Rectal smooth muscle tissue (tissue), 1 donor: ENCODE measurements around the gene ZBTB20.
"Not testable (repeated sequence)": the region's sequence is repeated elsewhere in the genome, so short reads cannot be mapped to it uniquely, and the experiment has no call there.

Experiments used
- H3K27ac ChIP-seq: one replicate; pipeline ENCODE4 v1.7.0; 2013; ENCODE audit warnings: low read depth, low read length, inconsistent platforms
- H3K27me3 ChIP-seq: one replicate; pipeline ENCODE4 v1.7.0; 2013; ENCODE audit warnings: low read length; ENCODE audit not compliant: control insufficient read depth, insufficient read depth
- H3K36me3 ChIP-seq: one replicate; pipeline ENCODE4 v1.7.0; 2013; ENCODE audit warnings: low read length; ENCODE audit not compliant: control insufficient read depth, insufficient read depth
- H3K4me1 ChIP-seq: one replicate; pipeline ENCODE4 v1.7.0; 2013; ENCODE audit warnings: low read length; ENCODE audit not compliant: control insufficient read depth, insufficient read depth
- H3K4me3 ChIP-seq: one replicate; pipeline ENCODE4 v1.7.0; 2013; ENCODE audit warnings: low read length
- H3K9ac ChIP-seq: one replicate; pipeline ENCODE4 v1.7.0; 2013; ENCODE audit warnings: low read length

ZBTB20 gene

DNA sequence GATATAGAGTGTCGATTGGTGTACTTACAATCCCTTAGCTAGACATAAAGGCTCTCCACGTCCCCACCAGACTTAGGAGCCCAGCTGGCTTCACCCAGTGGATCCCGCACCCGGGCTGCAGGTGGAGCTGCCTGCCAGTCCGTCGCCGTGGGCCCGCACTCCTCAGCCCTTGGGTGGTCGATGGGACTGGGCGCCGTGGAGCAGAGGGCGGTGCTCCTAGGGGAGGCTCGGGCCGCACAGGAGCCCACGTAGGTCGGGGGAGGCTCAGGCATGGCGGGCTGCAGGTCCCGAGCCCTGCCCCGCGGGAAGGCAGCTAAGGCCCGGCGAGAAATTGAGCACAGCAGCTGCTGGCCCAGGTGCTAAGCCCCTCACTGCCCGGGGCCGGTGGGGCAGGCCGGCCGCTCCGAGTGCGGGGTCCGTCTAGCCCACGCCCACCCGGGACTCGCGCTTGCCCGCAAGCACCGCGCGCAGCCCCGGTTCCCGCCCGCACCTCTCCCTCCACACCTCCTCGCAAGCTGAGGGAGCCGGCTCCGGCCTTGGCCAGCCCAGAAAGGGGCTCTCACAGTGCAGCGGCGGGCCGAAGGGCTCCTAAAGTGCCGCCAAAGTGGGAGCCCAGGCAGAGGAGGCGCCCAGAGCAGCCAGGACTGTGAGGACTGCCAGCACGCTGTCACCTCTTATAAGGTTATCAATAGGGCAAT, 334.4 kb downstream of the ZBTB20 start:
- not testable (repeated sequence) for H3K27ac ChIP-seq, H3K9ac ChIP-seq, H3K4me3 ChIP-seq, H3K27me3 ChIP-seq, H3K36me3 ChIP-seq, H3K4me1 ChIP-seq

DNA sequence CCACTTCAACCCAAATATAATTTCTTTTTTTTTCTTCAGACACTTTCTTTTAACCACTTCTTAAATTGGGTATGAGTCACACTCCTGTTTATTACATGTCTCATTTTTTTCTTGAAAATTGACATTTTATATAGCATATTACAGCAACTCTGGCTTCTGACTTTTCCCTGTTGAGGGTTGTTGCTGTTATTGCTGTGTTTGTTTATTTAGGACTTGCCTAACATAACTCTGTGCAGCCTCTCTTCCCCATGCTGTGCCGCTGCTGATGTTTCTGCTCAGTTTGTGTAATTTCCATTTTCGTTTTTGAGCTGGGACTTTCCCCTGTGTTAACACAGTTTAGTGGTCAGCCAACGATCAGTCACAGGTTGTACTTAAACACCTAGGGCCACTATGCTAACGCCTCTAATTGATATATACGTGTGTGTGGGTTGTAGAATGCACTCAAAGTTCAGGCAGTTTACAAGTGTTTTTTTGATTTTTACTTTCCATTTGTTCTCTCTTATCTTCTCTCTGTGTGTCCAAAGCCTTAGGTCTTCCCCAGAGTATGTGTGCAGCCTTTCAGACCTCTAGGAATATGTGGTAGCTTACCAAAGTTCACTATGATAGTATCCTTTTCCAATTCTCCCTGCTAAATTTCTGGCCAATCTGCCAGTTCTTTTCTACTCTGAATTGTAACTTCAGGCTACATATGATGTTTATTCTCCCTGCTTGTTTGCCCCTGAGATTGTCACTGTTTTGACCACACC, 337.2 kb downstream of the ZBTB20 start:
- Histone ChIP-seq H3K9ac (no peak overlapping the region), H3K36me3 (no peaks in the 10 kb centered on the region), H3K4me1 (no peaks in the 10 kb centered on the region), H3K27ac (no peak overlapping the region), H3K4me3 (no peak overlapping the region), H3K27me3 (no peaks in the 10 kb centered on the region)

DNA sequence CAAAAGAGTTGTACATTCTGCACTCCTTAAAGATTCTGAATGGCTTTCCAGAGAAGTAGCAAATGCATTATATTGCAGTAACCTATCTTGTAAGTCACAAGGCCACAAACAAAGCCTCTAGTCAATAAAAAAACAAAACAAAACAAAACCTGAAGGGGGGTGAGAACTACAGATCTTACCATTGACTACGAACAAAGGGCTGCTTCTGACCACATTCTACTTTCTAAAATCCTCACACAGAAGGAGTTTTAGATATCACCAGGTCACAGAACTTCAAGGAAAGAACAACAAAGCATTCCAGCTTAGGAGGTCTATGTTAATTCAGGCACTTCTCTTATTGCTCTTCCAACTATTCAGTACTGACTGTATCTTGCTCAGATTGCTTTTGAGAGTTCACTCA, 343.0 kb downstream of the ZBTB20 start:
- no peaks in the 10 kb centered on the region for H3K36me3 ChIP-seq
- H3K4me1 ChIP-seq = no peaks in the 10 kb centered on the region
- H3K9ac ChIP-seq = no peak overlapping the region
- H3K27me3 ChIP-seq = no peaks in the 10 kb centered on the region
- H3K4me3 ChIP-seq = no peak overlapping the region
- H3K27ac ChIP-seq = no peak overlapping the region

DNA sequence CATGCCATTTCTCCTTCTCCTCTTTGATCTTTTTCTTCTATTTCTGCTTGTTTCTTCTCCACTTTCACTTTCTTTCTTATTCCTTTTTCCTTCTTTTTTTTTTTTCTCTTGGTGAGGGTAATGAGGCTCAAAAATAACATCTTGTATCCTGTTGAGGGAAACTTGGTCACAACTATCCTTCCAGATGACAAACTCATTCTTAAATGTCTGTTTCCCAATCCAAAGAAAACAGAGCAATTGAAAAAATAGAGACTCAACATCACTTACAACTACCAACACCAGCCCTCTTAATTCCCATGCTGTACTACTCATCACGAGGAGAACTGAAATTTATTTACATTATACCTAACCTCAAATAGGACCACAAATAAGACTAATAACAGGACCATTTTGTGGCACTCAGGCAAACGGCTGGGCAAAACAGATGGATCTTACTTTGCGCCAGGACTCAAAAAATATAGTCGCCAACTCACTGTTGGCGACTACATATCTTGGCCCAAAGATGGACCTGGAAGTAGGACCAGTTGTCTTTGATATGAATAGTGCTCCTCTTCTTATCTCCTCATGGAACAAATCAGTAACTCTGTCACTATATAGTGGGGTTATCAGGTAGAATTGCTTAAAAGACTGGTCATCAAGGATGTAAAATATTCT, 343.9 kb downstream of the ZBTB20 start:
- Histone ChIP-seq H3K4me3 (no peak overlapping the region), H3K27ac (no peak overlapping the region), H3K27me3 (no peaks in the 10 kb centered on the region)

DNA sequence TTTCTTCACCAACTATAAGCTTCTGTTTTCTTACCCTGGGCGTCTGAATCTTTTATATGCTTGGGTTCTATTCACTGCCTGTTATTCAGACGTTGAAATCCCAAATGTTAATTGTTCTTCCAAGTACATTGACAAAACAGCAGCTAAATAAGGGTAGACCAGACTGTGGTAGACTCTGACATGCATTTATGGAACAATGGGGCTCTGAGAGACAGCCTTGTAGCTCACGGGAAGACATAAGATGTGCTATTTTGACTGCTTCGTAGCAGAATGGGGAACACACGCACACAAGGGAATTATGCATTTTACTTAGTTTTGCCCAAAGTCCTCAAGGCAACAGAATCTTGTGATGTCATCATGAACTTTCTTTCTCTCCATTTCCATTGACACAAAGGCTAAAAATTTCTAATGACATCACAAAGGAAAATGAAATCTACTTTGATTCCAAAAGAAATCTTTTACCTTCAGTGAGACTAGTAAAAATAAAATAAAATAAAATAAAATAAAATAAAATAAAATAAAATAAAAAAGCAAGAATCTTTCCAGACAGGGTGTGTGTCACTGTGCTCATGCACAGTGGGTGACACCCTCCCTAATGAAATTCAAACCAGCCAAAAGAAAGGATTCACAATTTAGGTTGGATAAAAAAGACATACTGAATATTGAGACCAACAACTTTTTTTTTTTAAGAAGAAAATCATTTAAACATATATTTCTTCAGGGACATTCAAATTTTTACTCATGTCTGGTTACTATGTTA, 346.6 kb downstream of the ZBTB20 start:
- no peaks in the 10 kb centered on the region for H3K36me3 ChIP-seq
- no peak overlapping the region for H3K9ac ChIP-seq
- no peaks in the 10 kb centered on the region for H3K27me3 ChIP-seq
- no peak overlapping the region for H3K27ac ChIP-seq
- H3K4me3 ChIP-seq = no peak overlapping the region
- no peaks in the 10 kb centered on the region for H3K4me1 ChIP-seq

More for the DNA sequence above, 343.9 kb downstream of the ZBTB20 start:
- Histone ChIP-seq H3K9ac (no peak overlapping the region), H3K36me3 (no peaks in the 10 kb centered on the region), H3K4me1 (no peaks in the 10 kb centered on the region)

DNA sequence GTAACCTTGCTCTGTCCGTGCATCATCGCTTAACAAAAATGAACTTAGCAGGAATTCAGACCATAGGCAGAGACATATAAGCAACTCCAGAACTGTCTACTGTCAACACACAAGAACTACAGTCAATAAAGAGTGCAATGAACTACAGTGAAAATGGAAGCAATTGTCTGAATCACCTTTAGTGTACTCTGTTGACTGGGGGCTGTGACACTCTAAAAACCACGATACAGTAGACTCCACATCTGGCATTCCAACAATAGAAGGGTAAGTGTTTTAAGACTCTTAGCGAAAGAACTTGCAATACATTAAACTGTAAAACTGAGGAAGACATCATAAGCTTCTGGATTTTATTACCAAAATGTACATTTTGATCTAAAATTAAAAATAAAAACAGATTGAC, 347.3 kb downstream of the ZBTB20 start:
- no peaks in the 10 kb centered on the region for H3K4me1 ChIP-seq
- H3K4me3 ChIP-seq = no peak overlapping the region
- no peaks in the 10 kb centered on the region for H3K27me3 ChIP-seq
- no peak overlapping the region for H3K27ac ChIP-seq
- H3K36me3 ChIP-seq = no peaks in the 10 kb centered on the region
- no peak overlapping the region for H3K9ac ChIP-seq

DNA sequence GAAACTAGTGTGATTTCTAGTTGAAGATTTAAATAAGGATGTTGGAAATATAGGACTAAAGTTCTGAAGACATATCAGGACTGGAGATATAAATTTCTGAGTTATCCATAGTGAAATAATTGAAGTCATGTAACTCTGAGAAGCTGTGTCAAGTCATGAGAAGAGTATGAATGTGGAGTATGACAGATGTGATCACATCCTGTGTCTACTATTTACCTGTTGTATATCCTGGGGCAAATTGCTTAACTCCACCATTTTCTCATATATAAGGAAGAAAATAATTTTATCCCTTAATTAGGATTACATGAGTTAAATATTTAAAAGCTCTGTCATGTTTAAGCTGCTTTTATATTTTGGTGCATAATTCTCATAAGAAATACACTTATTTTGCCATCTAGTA, 350.3 kb downstream of the ZBTB20 start:
- Histone ChIP-seq H3K36me3 (no peaks in the 10 kb centered on the region), H3K4me3 (no peak overlapping the region), H3K4me1 (no peaks in the 10 kb centered on the region), H3K9ac (no peak overlapping the region), H3K27me3 (no peaks in the 10 kb centered on the region), H3K27ac (no peak overlapping the region)

DNA sequence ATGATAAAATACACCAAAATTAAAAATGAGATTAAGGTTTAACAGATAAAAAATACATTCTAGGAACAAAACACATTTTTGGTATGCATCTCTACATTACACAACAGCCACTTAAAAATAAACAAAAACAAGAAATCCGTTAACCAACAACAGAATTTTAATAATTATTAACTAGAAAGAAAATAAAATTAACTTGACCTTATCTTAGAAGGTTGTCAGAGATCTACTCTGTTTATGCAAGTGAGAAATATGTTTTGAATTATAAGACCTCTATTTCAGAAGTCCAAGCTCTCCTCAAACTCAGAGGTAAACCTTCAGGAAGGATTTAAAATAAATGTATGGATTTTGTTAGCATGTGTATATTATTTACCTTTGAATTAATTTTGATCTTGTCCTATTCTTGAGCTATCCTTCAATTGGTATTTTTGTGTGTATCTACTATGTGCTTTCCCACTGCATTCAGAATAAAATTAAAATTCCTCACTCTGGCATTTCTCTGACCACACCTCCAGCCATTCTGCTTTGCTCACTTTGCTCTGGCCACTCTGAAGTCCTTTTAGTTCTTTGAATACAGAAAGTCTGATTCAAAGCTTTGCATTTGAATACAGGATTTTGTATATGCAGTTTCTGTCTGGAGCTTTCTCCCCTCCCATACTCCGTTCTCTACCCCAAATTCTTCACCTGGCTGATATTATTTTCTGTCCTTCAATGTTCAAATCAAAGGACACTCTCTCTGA, 352.0 kb downstream of the ZBTB20 start:
- no peak overlapping the region for H3K27ac ChIP-seq
- no peaks in the 10 kb centered on the region for H3K4me1 ChIP-seq
- no peaks in the 10 kb centered on the region for H3K36me3 ChIP-seq
- no peak overlapping the region for H3K4me3 ChIP-seq
- H3K27me3 ChIP-seq = no peaks in the 10 kb centered on the region
- no peak overlapping the region for H3K9ac ChIP-seq

DNA sequence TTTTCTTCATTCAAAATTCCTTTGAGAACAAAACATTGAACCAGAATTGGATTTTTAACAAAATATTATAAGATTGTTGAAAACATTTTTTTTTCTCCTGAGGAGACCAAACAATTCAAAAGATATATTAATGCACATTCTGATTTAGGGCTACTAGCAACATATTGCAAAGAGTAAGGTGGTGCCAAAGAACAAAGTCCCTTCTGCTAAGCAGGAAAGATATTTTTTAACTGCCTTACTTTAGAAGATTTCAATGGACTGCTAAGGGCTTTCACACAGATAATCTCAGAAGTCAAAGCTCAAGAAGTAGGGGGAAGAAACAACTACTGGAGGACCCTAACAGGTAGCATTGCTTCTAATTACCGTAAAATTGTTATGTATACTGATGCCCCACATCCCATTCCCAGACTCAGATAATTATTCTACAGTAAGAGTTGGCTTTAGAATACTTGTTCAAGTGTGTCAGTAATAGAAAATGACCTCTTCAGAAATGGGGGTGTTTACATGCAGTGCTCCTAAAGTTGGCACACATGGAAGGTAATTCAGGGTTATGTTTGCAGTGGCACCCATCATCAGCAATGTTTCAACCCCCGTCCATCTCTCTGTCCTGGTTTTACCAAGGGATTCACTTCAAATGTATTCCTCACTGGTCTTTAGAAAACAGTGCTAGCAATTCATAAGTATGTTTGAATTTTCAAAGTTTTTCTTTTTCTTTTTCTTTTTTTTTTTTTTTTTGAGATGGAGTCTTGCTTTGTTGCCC, 354.7 kb downstream of the ZBTB20 start:
- Histone ChIP-seq H3K27me3 (no peaks in the 10 kb centered on the region), H3K4me1 (no peaks in the 10 kb centered on the region), H3K27ac (no peak overlapping the region), H3K4me3 (no peak overlapping the region), H3K36me3 (no peaks in the 10 kb centered on the region), H3K9ac (no peak overlapping the region)

DNA sequence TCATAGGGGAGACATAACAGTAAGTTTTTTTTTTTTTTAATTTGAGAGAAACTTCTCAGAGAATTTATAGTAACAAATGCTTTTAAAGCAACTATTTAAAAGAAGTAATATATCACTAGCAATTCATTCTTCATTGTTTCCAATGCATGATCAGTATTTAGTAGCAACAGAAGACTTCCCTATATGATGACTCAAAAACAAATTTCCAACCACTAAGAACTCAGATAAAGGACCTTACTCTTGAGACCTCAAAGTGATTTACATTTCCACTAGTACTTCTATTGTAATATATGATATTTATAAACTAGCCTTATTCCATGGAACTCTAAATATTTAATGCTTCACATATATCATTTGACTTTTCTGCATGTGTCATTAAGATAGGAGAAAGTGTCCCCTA, 356.3 kb downstream of the ZBTB20 start:
- H3K9ac ChIP-seq = no peak overlapping the region

DNA sequence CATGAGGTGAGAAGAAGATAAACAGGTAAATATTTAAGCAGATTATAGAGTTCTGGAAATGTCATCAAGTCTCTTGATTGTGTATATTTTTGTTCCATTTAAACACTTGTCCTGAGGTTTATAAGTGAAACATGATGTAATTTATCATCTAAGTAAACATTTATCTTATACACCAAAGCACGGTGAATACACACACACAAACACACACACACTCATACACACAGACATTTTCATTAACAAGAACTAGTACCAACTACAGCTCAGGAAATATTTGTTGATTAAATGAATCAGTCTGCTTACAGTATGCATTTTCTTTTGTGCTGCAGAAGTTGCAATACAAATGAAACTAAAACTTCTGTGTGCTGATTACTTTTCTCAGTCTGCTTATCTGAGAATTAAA, 357.3 kb downstream of the ZBTB20 start:
- H3K27ac ChIP-seq = no peak overlapping the region
- no peaks in the 10 kb centered on the region for H3K4me1 ChIP-seq
- no peak overlapping the region for H3K4me3 ChIP-seq
- no peaks in the 10 kb centered on the region for H3K27me3 ChIP-seq
- H3K36me3 ChIP-seq = no peaks in the 10 kb centered on the region
- no peak overlapping the region for H3K9ac ChIP-seq

More for the DNA sequence above, 356.3 kb downstream of the ZBTB20 start:
- H3K27me3 ChIP-seq = no peaks in the 10 kb centered on the region
- no peak overlapping the region for H3K27ac ChIP-seq
- H3K4me1 ChIP-seq = no peaks in the 10 kb centered on the region
- no peaks in the 10 kb centered on the region for H3K36me3 ChIP-seq
- H3K4me3 ChIP-seq = no peak overlapping the region
